Measurements from ENCODE around the gene FGF7.
"Not testable (repeated sequence)": the region's sequence is repeated elsewhere in the genome, so short reads cannot be mapped to it uniquely, and the experiment has no call there.

The FGF7 gene

DNA sequence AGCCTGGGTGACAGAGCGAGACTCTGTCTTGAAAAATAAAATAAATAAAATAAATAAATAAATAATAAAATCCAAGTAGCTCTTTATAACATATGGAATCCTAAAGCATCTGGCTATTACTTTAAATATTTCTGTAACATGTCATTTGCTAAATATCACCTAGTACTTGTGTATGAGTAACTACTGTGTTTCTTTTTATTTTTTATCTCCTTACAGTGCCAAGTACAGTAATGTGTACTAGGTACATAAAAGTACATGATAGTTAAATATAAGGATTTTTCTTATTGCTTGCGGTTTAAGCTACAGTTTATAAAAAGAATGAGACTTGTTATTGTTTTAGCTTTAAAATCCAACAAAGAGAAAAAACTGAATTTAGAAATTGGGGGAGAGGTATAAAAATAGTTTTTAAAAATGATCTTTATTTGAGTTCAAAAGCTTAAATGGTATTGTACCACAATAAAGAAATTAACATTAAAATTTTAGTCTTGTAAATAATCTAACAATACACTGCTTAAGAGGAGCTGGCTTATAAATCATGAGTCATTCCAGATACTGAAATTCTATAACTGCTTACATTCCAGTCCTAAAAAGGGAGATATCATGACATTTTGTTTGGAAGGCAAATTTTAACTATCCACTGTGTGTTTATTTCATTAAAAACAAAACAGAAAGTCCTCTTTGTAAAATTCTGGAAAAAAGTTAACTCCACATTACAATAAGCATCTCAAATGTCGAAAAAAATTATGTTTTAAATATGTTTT, 73.1 kb downstream of the FGF7 start:
- DNase-seq: no peak

DNA sequence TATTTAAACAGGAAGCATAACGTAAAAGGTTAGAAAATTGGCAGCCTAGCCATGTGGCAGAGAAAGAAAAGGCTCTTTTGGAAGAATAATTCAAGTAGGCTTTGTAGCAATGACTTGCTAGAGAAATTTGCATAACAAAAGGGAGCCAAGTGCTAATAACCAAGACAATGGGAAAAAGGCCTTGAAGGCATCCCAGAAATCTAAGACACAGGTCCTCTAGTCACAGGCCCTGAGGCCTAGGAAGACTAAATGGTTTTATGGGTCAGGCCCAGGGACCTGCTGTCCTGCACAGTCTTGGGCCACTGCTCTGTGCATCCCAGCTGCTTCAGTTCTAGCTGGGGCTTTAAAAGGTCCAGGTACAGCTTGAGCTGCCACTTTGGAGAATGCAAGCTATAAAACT, 78.5 kb downstream of the FGF7 start:
- no peak for DNase-seq

- DNase-seq: no peak
Measured at GRCh38 chr15:49506341-49506740, 83.3 kb downstream of the FGF7 start.

DNA sequence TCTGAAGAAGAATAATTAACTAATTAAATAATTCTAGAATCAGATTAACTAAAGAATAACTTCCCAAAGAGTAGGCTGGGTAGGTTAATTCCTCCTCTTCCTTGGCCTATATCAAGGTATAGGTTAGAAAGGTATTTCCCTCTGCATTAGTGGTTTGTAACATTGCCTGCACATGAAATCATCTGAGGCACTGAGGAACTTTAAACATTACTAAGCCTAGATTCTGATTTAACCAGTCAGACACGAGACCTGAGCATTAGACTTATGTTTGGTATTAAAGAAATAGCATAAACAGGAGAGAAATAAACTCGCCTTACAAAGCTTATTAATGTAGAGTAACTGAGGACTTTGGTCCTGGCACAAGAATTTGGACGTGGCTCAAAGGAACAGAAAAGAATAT, 84.2 kb downstream of the FGF7 start:
- DNase-seq: no peak

GRCh38 chr15:49512739-49513138, 89.7 kb downstream of the FGF7 start:
- DNase-seq: not testable (repeated sequence)

DNA sequence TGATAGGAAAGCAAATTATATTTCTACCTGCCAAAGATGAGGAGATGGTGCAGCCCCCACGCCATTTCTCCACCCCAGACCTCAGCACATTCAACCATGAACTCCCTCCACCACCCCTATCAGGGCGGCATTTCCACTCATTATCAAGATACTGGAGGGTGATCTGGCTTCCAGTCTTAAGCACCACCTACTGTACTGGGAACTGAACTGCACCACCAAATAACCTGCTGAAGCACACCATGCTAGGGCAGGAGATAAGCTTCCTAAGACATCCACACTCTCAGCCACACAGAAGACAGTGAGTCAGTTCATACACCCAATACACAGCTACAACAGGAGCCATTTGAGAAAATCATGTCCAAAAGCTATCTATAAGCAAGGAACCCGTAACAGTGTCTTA, 98.8 kb downstream of the FGF7 start:
- DNase-seq: no peak

DNA sequence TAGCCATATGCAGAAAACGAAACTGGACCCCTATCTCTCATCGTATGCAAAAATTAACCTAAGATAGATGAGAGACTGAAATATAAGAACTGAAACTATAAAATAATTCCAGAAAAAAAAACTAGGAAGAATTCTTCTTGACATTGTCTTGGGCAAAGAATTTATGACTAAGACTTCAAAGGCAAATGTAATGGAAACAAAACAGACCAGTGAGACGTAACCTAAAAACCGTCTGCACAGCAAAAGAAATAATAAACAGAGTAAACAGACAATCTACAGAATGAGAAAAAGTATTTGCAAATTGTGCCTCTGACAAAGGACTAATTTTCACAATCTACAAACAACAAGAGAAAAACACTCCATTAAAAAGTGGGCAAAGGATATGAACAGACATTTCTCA, 105.2 kb downstream of the FGF7 start:
- DNase-seq: no peak

GRCh38 chr15:49530092-49530491, 107.0 kb downstream of the FGF7 start:
- DNase-seq: no peak

All from CD4-positive, alpha-beta T cell treated with Interleukin-6 for 4 hours (primary cell).